ENCODE measurements around the gene TLDC2. TPM values are rescaled to one million over a fixed set of nuclear protein-coding genes. Genes with fewer than 3 reads are reported as not detected.

TLDC2 gene
- total and polyA plus RNA-seq, 11 donors = 0.15 TPM; not detected in 10

GRCh38 chr20:36861625-36861874 lies 14.4 kb upstream of the TLDC2 start:
- peaks cover 9 to 76% (median 53%) of the 10 kb centered on the region in 12 donors for H3K4me1 ChIP-seq
- peak overlapping the region; percentile 85 to 97 (median 92) for H3K27ac ChIP-seq
- no peaks in the 10 kb centered on the region for H3K9me3 ChIP-seq
- no peak for TF ChIP-seq POLR2A (IDR thresholded peaks at IDR 0.05)
- no peak for TF ChIP-seq CTCF (IDR thresholded peaks at IDR 0.05)
- intact Hi-C loops (cut with DNase I) = loop anchor here (2.0 to 10.0 kb wide), 12 partner anchors 29 to 317 kb away; partner anchors contain the start of genes DSN1 (in 3 of the 10), MYL9 (in 1 of the 10) and RAB5IF (in 1 of the 10)
- no peaks in the 10 kb centered on the region for H3K27me3 ChIP-seq
- WGBS, 4 donors = 0 to 21% (median 12%) methylated on average over 6 to 7 of the region's 7 CpGs
- DNase-seq (peak in 3 of 5 donors; percentile 53 to 76 (median 72)), ATAC-seq (peak; percentile 9 to 36 (median 9))
- H3K36me3 ChIP-seq = peaks cover 0 to 5% (median 0%) of the 10 kb centered on the region in 9 donors
- H3K4me3 ChIP-seq = peak overlapping the region; percentile 13 to 87 (median 68)

GRCh38 chr20:36861875-36862801 lies 13.8 kb upstream of the TLDC2 start:
- no peaks in the 10 kb centered on the region for H3K27me3 ChIP-seq
- DNase-seq (peak; percentile 89 to 94 (median 91)), ATAC-seq (peak; percentile 59 to 80 (median 68))
- peaks cover 9 to 70% (median 47%) of the 10 kb centered on the region in 12 donors for H3K4me1 ChIP-seq
- intact Hi-C loops (cut with DNase I) = loop anchor here (2.0 to 10.0 kb wide), 13 partner anchors 29 to 317 kb away; partner anchors contain the start of genes DSN1 (in 4 of the 10), MYL9 (in 1 of the 10) and RAB5IF (in 1 of the 10)
- H3K36me3 ChIP-seq = peaks cover 0 to 5% (median 0%) of the 10 kb centered on the region in 9 donors
- TF ChIP-seq CTCF (IDR thresholded peaks at IDR 0.05) (no peak), POLR2A (IDR thresholded peaks at IDR 0.05) (peak in 1 of 2 donors; percentile 65)
- peak overlapping the region; percentile 85 to 97 (median 92) for H3K27ac ChIP-seq
- 1 to 10% (median 3%) methylated on average over 10 to 45 of the region's 45 CpGs for WGBS, 4 donors
- no peaks in the 10 kb centered on the region for H3K9me3 ChIP-seq
- peak overlapping the region; percentile 13 to 87 (median 68) for H3K4me3 ChIP-seq

GRCh38 chr20:36862857-36863668 lies 12.9 kb upstream of the TLDC2 start:
- WGBS, 4 donors = 0 to 3% (median 1%) methylated on average over 17 to 129 of the region's 129 CpGs
- no peak for ATAC-seq
- Histone ChIP-seq H3K4me1 (peaks cover 9 to 61% (median 38%) of the 10 kb centered on the region in 12 donors), H3K27ac (peak overlapping the region; percentile 85 to 97 (median 92)), H3K9me3 (no peaks in the 10 kb centered on the region), H3K4me3 (peak overlapping the region; percentile 13 to 87 (median 68)), H3K27me3 (no peaks in the 10 kb centered on the region), H3K36me3 (no peaks in the 10 kb centered on the region)
- intact Hi-C loops (cut with DNase I) = loop anchor here (1.0 to 10.0 kb wide), 13 partner anchors 32 to 318 kb away; partner anchors contain the start of genes DSN1 (in 4 of the 10), MYL9 (in 1 of the 10) and RAB5IF (in 1 of the 10)
- TF ChIP-seq CTCF (IDR thresholded peaks at IDR 0.05) (no peak), POLR2A (IDR thresholded peaks at IDR 0.05) (no peak)
- DNase-seq = peak in 1 of 5 donors; percentile 72
